ENCODE data around the gene SKAP2. TPM values are rescaled to one million over a fixed set of nuclear protein-coding genes. Genes with fewer than 3 reads are reported as not detected.

Gene SKAP2
- total and polyA plus RNA-seq, 2 of the 4 experiments (the other 2 are of a cell fraction) = 5.7 to 7.4 TPM

GRCh38 chr7:26619348-26619984 lies 244.9 kb downstream of the SKAP2 start:
- H2AFZ ChIP-seq (replicated peaks; ENCODE audit: low read length, poor library complexity) = no peak overlapping the region
- in situ Hi-C loops (cut with MboI; ENCODE audit: low sequenced_read_pairs) = no loop called here
- no peak overlapping the region for H4K8ac ChIP-seq (ENCODE audit: low read depth in 2 of 2, low read length in 2 of 2)
- no peak overlapping the region for H3K4me2 ChIP-seq (ENCODE audit: low read depth, low read length)
- H3K18ac ChIP-seq (ENCODE audit: low read depth, low read length) = no peak overlapping the region
- CTCF ChIA-PET = no interaction called here
- DNase-seq (no peak), ATAC-seq (ENCODE audit: low read depth) (no peak)
- no peaks in the 10 kb centered on the region for H3K27me3 ChIP-seq (ENCODE audit: control insufficient read depth, insufficient read depth, low read length)
- H2AK5ac ChIP-seq (ENCODE audit: low read depth, low read length) = no peak overlapping the region
- no peak overlapping the region for H3K4ac ChIP-seq (ENCODE audit: low read depth, low read length)
- no peak overlapping the region for H3K14ac ChIP-seq (replicated peaks; ENCODE audit: low read depth, low read length)
- H3K23ac ChIP-seq (ENCODE audit: low read depth, low read length) = no peak overlapping the region
- H3K9me3 ChIP-seq (ENCODE audit: control insufficient read depth, insufficient read depth, low read length) = no peaks in the 10 kb centered on the region
- no peak overlapping the region for H4K91ac ChIP-seq (ENCODE audit: insufficient read depth, low read depth, low read length)
- H4K5ac ChIP-seq (ENCODE audit: low read depth, low read length) = no peak overlapping the region
- H3K36me3 ChIP-seq (ENCODE audit: control insufficient read depth, insufficient read depth, low read length) = no peaks in the 10 kb centered on the region
- WGBS, 2 experiments (ENCODE audit: extremely low coverage in 2 of 2, insufficient read length in 1 of 2) = 100% methylated on average over 1 of the region's 4 CpGs; no CpG with 5 or more reads in 1 of the 2 experiments
- no TSS peak for BruUV-seq (replicated peaks)
- no peaks in the 10 kb centered on the region for H3K9me1 ChIP-seq (ENCODE audit: insufficient read depth, low read length)
- no peak overlapping the region for H2BK5ac ChIP-seq (ENCODE audit: low read depth, low read length, poor library complexity, severe bottlenecking)
- no peaks in the 10 kb centered on the region for H3K4me1 ChIP-seq (ENCODE audit: control insufficient read depth, insufficient read depth, low read length)
- intact Hi-C loops (cut with micrococcal nuclease) = no loop called here
- H3K4me3 ChIP-seq (ENCODE audit: insufficient read depth, low read depth, low read length) = no peak overlapping the region
- no peak overlapping the region for H2AK9ac ChIP-seq (replicated peaks; ENCODE audit: low read depth, low read length, poor library complexity)
- H2BK15ac ChIP-seq (ENCODE audit: low read depth, low read length) = no peak overlapping the region
- no peaks in the 10 kb centered on the region for H3K79me1 ChIP-seq (ENCODE audit: low read depth in 1 of 2, low read length in 2 of 2)
- no peak overlapping the region for H3K9ac ChIP-seq (ENCODE audit: low read depth, low read length)
- no peaks in the 10 kb centered on the region for H4K20me1 ChIP-seq (ENCODE audit: insufficient read depth, low read length)
- no peak overlapping the region for H3K56ac ChIP-seq (ENCODE audit: extremely low read depth, insufficient read depth, low read length)
- no peak overlapping the region for H3K27ac ChIP-seq (ENCODE audit: insufficient read depth, low read length)
- POLR2A ChIA-PET (ENCODE audit: unreplicated experiment) = no interaction called here
- dilution Hi-C loops (cut with HindIII; ENCODE audit: low sequenced_read_pairs, unreplicated experiment) = no loop called here
- TF ChIP-seq SMC3 (IDR thresholded peaks at IDR 0.05; ENCODE audit: low read depth, low read length) (no peak), RFX5 (IDR thresholded peaks at IDR 0.05; ENCODE audit: low read depth, low read length) (no peak), BHLHE40 (IDR thresholded peaks at IDR 0.05; ENCODE audit: low read depth, low read length) (no peak), ELK1 (IDR thresholded peaks at IDR 0.05; ENCODE audit: borderline replicate concordance, low read depth, low read length) (no peak), RCOR1 (IDR thresholded peaks at IDR 0.05; ENCODE audit: insufficient replicate concordance, low read length) (no peak), RAD21 (IDR thresholded peaks at IDR 0.05; ENCODE audit: low read length) (no peak), USF2 (IDR thresholded peaks at IDR 0.05; ENCODE audit: low read depth, low read length) (no peak), CHD1 (IDR thresholded peaks at IDR 0.05; ENCODE audit: low read depth, low read length) (no peak), FOS (IDR thresholded peaks at IDR 0.05; ENCODE audit: low read depth, low read length) (no peak), CEBPB (IDR thresholded peaks at IDR 0.05; ENCODE audit: low read depth, low read length) (no peak), POLR2A (IDR thresholded peaks at IDR 0.05; ENCODE audit: low read depth, low read length) (no peak), NFE2L2 (IDR thresholded peaks at IDR 0.05; ENCODE audit: low read depth, low read length) (no peak), CTCF (conservative IDR thresholded peaks at IDR 0.05; ENCODE audit: low read depth, low read length) (no peak)
- H2BK120ac ChIP-seq (ENCODE audit: low read depth, low read length) = no peak overlapping the region
- no peak overlapping the region for H2BK20ac ChIP-seq (ENCODE audit: low read depth, low read length)
